GM18498 (cell line): ENCODE data around the gene TRERF1.
"Not testable (repeated sequence)": the region's sequence is repeated elsewhere in the genome, so short reads cannot be mapped to it uniquely, and the experiment has no call there.

Experiments used
- ATAC-seq: cut with Tn5 transposase; IDR thresholded peaks from one replicate; pipeline ENCODE4 v1.9.1; 2021; ENCODE audit warnings: mild to moderate bottlenecking, moderate library complexity; ENCODE audit not compliant: unreplicated experiment

The TRERF1 gene

GRCh38 chr6:42204768-42205282, 246.9 kb downstream of the TRERF1 start:
- ATAC-seq, result no peak

GRCh38 chr6:42203183-42203582, 248.5 kb downstream of the TRERF1 start:
- no peak for ATAC-seq

GRCh38 chr6:42202131-42202915, 249.4 kb downstream of the TRERF1 start:
- ATAC-seq, result not testable (repeated sequence)

GRCh38 chr6:42201382-42201781, 250.3 kb downstream of the TRERF1 start:
- ATAC-seq, result no peak

- no peak for ATAC-seq
Measured at GRCh38 chr6:42200035-42200434, 251.7 kb downstream of the TRERF1 start.

- no peak for ATAC-seq
Measured at GRCh38 chr6:42199106-42199981, 252.4 kb downstream of the TRERF1 start.

GRCh38 chr6:42197555-42198362, 254.0 kb downstream of the TRERF1 start:
- no peak for ATAC-seq

- no peak for ATAC-seq
Measured at GRCh38 chr6:42195415-42195814, 256.3 kb downstream of the TRERF1 start.

- no peak for ATAC-seq
Measured at GRCh38 chr6:42194056-42194455, 257.7 kb downstream of the TRERF1 start.

- ATAC-seq, result no peak
Measured at GRCh38 chr6:42193491-42193894, 258.2 kb downstream of the TRERF1 start.

- ATAC-seq, result not testable (repeated sequence)
Measured at GRCh38 chr6:42192385-42192784, 259.3 kb downstream of the TRERF1 start.

- ATAC-seq, result no peak
Measured at GRCh38 chr6:42190554-42191183, 261.1 kb downstream of the TRERF1 start.

- no peak for ATAC-seq
Measured at GRCh38 chr6:42188406-42188805, 263.3 kb downstream of the TRERF1 start.

- ATAC-seq, result no peak
Measured at GRCh38 chr6:42185597-42185996, 266.1 kb downstream of the TRERF1 start.

GRCh38 chr6:42184475-42184874, 267.3 kb downstream of the TRERF1 start:
- no peak for ATAC-seq

- ATAC-seq, result no peak
Measured at GRCh38 chr6:42182101-42182500, 269.6 kb downstream of the TRERF1 start.

- no peak for ATAC-seq
Measured at GRCh38 chr6:42179945-42180313, 271.8 kb downstream of the TRERF1 start.

GRCh38 chr6:42179261-42179944, 272.3 kb downstream of the TRERF1 start:
- no peak for ATAC-seq

- no peak for ATAC-seq
Measured at GRCh38 chr6:42177514-42178364, 274.0 kb downstream of the TRERF1 start.
